Suprapubic skin (tissue), 4 donors: ENCODE measurements around the gene PDE7B. TPM values are rescaled to one million over a fixed set of nuclear protein-coding genes. Genes with fewer than 3 reads are reported as not detected.

Experiments
- DNase-seq, 2 donors: peaks; one replicate each; pipeline ENCODE4 v3.0.0-alpha.2; 2019; ENCODE audit warnings: low spot score in 2 of 2
- H3K27ac ChIP-seq: fragments of 200-600 bp; sonication (generic); one replicate; pipeline ENCODE4 v1.5.1; 2019
- H3K27me3 ChIP-seq: fragments of 200-600 bp; sonication (generic); one replicate; pipeline ENCODE4 v1.5.1; 2019
- H3K36me3 ChIP-seq: fragments of 200-600 bp; sonication (generic); one replicate; pipeline ENCODE4 v1.5.1; 2019
- H3K4me1 ChIP-seq: fragments of 200-600 bp; sonication (generic); one replicate; pipeline ENCODE4 v1.5.1; 2019
- H3K4me3 ChIP-seq: fragments of 200-600 bp; sonication (generic); one replicate; pipeline ENCODE4 v1.5.1; 2019; ENCODE audit warnings: mild to moderate bottlenecking
- H3K9me3 ChIP-seq: fragments of 200-600 bp; sonication (generic); one replicate; pipeline ENCODE4 v1.5.1; 2019
- EP300 ChIP-seq: sonication (generic); formaldehyde crosslinking; IDR thresholded peaks from one replicate; pipeline ENCODE4 v1.6.1; 2017; ENCODE audit warnings: antibody characterized with exemption
- POLR2A ChIP-seq, 2 donors: fragments of 450-650 bp; IDR thresholded peaks; one replicate each; pipeline ENCODE4 v1.6.1; 2017; ENCODE audit warnings: antibody characterized with exemption in 2 of 2, mild to moderate bottlenecking in 2 of 2, moderate library complexity in 2 of 2
- POLR2AphosphoS5 ChIP-seq, 3 donors: sonication (generic); formaldehyde crosslinking; IDR thresholded peaks; one replicate each; pipeline ENCODE4 v1.6.1; 2017; ENCODE audit warnings: antibody characterized with exemption in 3 of 3
- WGBS: methylation state at CpG from one replicate; pipeline ENCODE4 v1.1.5; 2018; 5-methylcytosine and 5-hydroxymethylcytosine counted together
- total RNA-seq, 4 donors: library from RNA; depleted of rRNA; stranded (reverse); fragments of >200 nt; gene quantifications; one replicate each; pipeline ENCODE4 v1.1.0, GENCODE V29; 2016
- TF ChIP-seq, protein P1 (sequence below), 2 donors: fragments of 200-600 bp in 1 of 2; fragments of 450-650 bp in 1 of 2; sonication (generic) in 1 of 2; IDR thresholded peaks; one replicate each; pipeline ENCODE4 v1.5.1; 2016 to 2019; ENCODE audit warnings: antibody characterized with exemption in 2 of 2, mild to moderate bottlenecking in 1 of 2, moderate library complexity in 1 of 2

PDE7B gene
- total RNA-seq, 4 donors from 2014 or later: 0.26 to 1.2 (median 0.62) TPM

DNA sequence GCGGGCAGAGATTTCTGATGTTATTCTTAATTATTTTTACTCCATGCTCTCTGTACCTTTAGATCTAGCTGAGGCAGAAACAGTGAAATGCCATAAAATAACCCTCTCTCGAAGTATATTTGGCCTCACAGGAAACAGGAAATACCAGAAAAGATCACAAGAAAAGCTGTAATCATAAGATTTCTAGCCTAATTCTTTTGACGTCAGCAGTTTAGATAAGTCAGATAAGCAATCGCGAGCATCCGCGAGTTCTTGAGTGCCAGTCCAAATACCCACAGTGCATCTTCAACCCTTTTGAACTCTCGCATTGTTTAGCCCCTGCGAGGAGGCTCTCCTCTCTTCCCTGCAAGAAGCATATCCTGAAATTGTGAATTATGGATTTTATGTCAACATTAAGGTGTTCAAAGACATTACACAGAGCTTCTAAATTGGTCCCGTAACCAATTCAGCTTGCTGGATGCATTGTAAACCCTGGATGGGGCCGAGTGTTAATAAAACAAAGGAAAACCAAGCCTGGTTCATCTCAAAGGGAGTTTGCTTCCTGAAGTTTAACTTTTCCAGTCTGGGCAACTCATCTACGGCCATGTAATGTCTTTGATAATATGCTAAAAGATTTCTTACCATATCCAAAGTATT is 199.8 kb downstream of the PDE7B start:
- Histone ChIP-seq H3K9me3 (no peaks in the 10 kb centered on the region), H3K4me3 (no peak overlapping the region), H3K36me3 (no peaks in the 10 kb centered on the region), H3K4me1 (peaks cover 5% of the 10 kb centered on the region), H3K27me3 (no peaks in the 10 kb centered on the region), H3K27ac (no peak overlapping the region)
- no peak for TF ChIP-seq EP300
- TF ChIP-seq POLR2AphosphoS5 (IDR thresholded peaks at IDR 0.05): no peak
- TF ChIP-seq, protein P1, sequence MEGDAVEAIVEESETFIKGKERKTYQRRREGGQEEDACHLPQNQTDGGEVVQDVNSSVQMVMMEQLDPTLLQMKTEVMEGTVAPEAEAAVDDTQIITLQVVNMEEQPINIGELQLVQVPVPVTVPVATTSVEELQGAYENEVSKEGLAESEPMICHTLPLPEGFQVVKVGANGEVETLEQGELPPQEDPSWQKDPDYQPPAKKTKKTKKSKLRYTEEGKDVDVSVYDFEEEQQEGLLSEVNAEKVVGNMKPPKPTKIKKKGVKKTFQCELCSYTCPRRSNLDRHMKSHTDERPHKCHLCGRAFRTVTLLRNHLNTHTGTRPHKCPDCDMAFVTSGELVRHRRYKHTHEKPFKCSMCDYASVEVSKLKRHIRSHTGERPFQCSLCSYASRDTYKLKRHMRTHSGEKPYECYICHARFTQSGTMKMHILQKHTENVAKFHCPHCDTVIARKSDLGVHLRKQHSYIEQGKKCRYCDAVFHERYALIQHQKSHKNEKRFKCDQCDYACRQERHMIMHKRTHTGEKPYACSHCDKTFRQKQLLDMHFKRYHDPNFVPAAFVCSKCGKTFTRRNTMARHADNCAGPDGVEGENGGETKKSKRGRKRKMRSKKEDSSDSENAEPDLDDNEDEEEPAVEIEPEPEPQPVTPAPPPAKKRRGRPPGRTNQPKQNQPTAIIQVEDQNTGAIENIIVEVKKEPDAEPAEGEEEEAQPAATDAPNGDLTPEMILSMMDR (IDR thresholded peaks at IDR 0.05): no peak
- TF ChIP-seq POLR2A (IDR thresholded peaks at IDR 0.05): no peak
- DNase-seq: no peak
- WGBS: 52% methylated on average over 12 of the region's 12 CpGs

DNA sequence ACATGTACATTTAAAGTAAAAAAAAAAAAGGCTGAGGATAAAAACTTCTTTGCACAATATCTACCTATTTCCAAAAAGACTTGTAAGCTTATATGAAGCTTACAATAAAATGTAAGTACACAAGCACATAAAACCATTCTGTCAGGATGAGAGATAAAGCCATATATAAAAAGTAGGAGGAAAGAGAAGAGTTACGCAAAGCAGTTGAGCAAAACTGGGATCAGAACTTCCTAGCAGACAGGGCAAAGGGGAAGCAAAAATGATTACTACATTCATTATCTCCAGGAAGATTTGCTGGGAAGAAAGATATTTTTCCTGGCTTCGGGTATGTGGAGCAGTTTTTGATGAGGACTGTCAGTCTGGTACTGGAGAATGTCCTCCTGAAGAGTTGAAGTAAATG is 200.5 kb downstream of the PDE7B start:
- no peak for DNase-seq
- TF ChIP-seq POLR2A (IDR thresholded peaks at IDR 0.05): no peak
- TF ChIP-seq POLR2AphosphoS5 (IDR thresholded peaks at IDR 0.05): no peak
- TF ChIP-seq EP300: no peak
- TF ChIP-seq, protein P1 (IDR thresholded peaks at IDR 0.05): no peak
- H3K4me3 ChIP-seq: no peak overlapping the region
- H3K4me1 ChIP-seq: peaks cover 5% of the 10 kb centered on the region
- WGBS: 88% methylated on average over 2 of the region's 2 CpGs
- no peaks in the 10 kb centered on the region for H3K9me3 ChIP-seq
- H3K27ac ChIP-seq: no peak overlapping the region
- no peaks in the 10 kb centered on the region for H3K36me3 ChIP-seq
- no peaks in the 10 kb centered on the region for H3K27me3 ChIP-seq

GRCh38 chr6:136058852-136059251 is 207.4 kb downstream of the PDE7B start:
- WGBS: 82% methylated on average over 1 of the region's 1 CpG
- no peak for DNase-seq
- H3K27ac ChIP-seq: no peak overlapping the region
- no peaks in the 10 kb centered on the region for H3K36me3 ChIP-seq
- H3K9me3 ChIP-seq: no peaks in the 10 kb centered on the region
- H3K4me3 ChIP-seq: no peak overlapping the region
- no peak for TF ChIP-seq POLR2A (IDR thresholded peaks at IDR 0.05)
- no peak for TF ChIP-seq EP300
- TF ChIP-seq POLR2AphosphoS5 (IDR thresholded peaks at IDR 0.05): no peak
- TF ChIP-seq, protein P1 (IDR thresholded peaks at IDR 0.05): no peak
- H3K27me3 ChIP-seq: no peaks in the 10 kb centered on the region
- H3K4me1 ChIP-seq: peaks cover 8% of the 10 kb centered on the region

GRCh38 chr6:136059308-136059707 is 207.8 kb downstream of the PDE7B start:
- Histone ChIP-seq H3K36me3 (no peaks in the 10 kb centered on the region), H3K4me3 (no peak overlapping the region), H3K4me1 (peaks cover 8% of the 10 kb centered on the region), H3K9me3 (no peaks in the 10 kb centered on the region), H3K27me3 (no peaks in the 10 kb centered on the region), H3K27ac (no peak overlapping the region)
- DNase-seq: no peak
- TF ChIP-seq EP300 (no peak), POLR2A (IDR thresholded peaks at IDR 0.05) (no peak), POLR2AphosphoS5 (IDR thresholded peaks at IDR 0.05) (no peak)
- TF ChIP-seq, protein P1 (IDR thresholded peaks at IDR 0.05): no peak
- WGBS: 31% methylated on average over 6 of the region's 6 CpGs

- TF ChIP-seq EP300 (no peak), POLR2AphosphoS5 (IDR thresholded peaks at IDR 0.05) (no peak)
- TF ChIP-seq, protein P1 (IDR thresholded peaks at IDR 0.05): no peak
- H3K9me3 ChIP-seq: no peaks in the 10 kb centered on the region
- no peak overlapping the region for H3K4me3 ChIP-seq
- no peak overlapping the region for H3K27ac ChIP-seq
- H3K36me3 ChIP-seq: no peaks in the 10 kb centered on the region
- no peaks in the 10 kb centered on the region for H3K27me3 ChIP-seq
- H3K4me1 ChIP-seq: peaks cover 8% of the 10 kb centered on the region
- DNase-seq: no peak
Observed at GRCh38 chr6:136060052-136060451, 208.6 kb downstream of the PDE7B start.
